HepG2 (cell line): ENCODE data around the gene FAM20A.

Source experiments
- EP300 ChIP-seq, 3 experiments: sonication (generic) in 1 of 3; formaldehyde crosslinking in 1 of 3; IDR thresholded peaks; 2 replicates each; pipeline versions ENCODE4 v1.5.1 to v1.6.1; 2011 to 2020; ENCODE audit warnings: low read depth in 2 of 3, low read length in 2 of 3, borderline replicate concordance in 1 of 3, improper control_type of control experiment in 1 of 3, mild to moderate bottlenecking in 1 of 3, missing genetic modification reagents in 1 of 3, moderate library complexity in 1 of 3
- ZNF530 ChIP-seq: sonication (generic); formaldehyde crosslinking; IDR thresholded peaks from 2 replicates; pipeline ENCODE4 v1.5.0; 2020; ENCODE audit warnings: low read depth, mild to moderate bottlenecking, missing genetic modification reagents
- ZNF703 ChIP-seq: sonication (generic); formaldehyde crosslinking; IDR thresholded peaks from 2 replicates; pipeline ENCODE4 v1.5.1; 2020; ENCODE audit warnings: missing genetic modification reagents, mild to moderate bottlenecking, moderate library complexity, borderline replicate concordance

DNA sequence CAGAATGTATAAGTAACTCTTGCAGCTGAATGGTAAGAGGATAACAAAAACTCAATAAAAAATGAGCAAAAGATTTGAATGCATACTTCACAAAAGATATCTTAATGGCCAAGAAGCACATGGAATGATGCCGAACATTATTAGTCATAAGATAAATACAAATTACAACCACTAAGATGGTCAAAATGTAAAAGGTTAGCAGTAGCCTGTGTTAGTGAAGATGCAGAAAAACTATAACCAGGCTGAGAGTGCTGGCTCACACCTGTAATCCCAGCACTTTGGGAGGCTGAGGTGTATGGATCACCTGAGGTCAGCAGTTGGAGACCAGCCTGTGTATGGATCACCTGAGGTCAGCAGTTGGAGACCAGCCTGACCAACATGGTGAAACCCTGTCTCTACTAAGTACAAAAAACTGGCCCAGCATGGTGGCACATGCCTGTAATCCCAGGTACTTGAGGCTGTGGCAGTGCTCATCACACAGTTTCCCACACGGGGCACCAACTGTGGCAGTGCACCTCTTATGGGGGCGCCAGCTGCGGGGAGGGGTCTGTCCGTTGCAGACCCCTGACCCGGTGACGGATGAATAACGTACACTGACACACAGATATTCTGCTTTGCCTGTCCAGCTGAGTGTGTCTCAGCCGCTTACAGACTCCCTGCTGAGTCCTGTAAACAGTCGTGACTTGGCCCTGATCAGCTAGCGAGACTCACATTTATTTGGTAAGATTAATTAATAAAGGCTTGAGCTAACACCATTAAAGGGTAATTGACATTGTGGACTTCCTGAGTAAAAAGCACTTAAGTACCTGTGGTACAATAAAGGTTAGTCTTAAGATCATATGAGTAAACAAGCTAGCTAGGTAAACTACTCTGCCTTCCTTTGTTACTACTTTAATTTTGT lies 45.7 kb upstream of the FAM20A start:
- TF ChIP-seq ZNF530 (CRISPR knock-in tag) (no peak), ZNF703 (CRISPR knock-in tag) (no peak), EP300 (IDR thresholded peaks at IDR 0.05; ENCODE audit: low read depth in 2 of 2, low read length in 2 of 2) (no peak), EP300 (CRISPR knock-in tag; IDR thresholded peaks at IDR 0.05; ENCODE audit: borderline replicate concordance) (no peak)
